ENCODE results near the gene MAP2K5. TPM values are rescaled to one million over a fixed set of nuclear protein-coding genes. Genes with fewer than 3 reads are reported as not detected.

MAP2K5 gene
- total RNA-seq, 1 donor from 2014 or later: 25.0 TPM

- DNase-seq: peak; percentile 53
- Histone ChIP-seq H3K27ac (replicated peaks) (no peak overlapping the region), H3K4me1 (peaks cover 52% of the 10 kb centered on the region), H3K27me3 (ENCODE audit: low read depth) (peaks cover 100% of the 10 kb centered on the region), H3K9me3 (replicated peaks) (peaks cover 8% of the 10 kb centered on the region), H3K4me3 (no peak overlapping the region), H3K36me3 (peaks cover under 1% of the 10 kb centered on the region)
- intact Hi-C loops (cut with micrococcal nuclease): no loop called here
- TF ChIP-seq CTCF (IDR thresholded peaks at IDR 0.05; ENCODE audit: borderline replicate concordance): no peak
These were observed 278.7 kb downstream of the MAP2K5 start for GRCh38 chr15:67820992-67821783.

- Histone ChIP-seq H3K36me3 (no peaks in the 10 kb centered on the region), H3K4me3 (no peak overlapping the region), H3K27me3 (ENCODE audit: low read depth) (peaks cover 100% of the 10 kb centered on the region), H3K4me1 (peaks cover 60% of the 10 kb centered on the region), H3K9me3 (replicated peaks) (peaks cover under 1% of the 10 kb centered on the region), H3K27ac (replicated peaks) (no peak overlapping the region)
- no peak for DNase-seq
- intact Hi-C loops (cut with micrococcal nuclease): no loop called here
- no peak for TF ChIP-seq CTCF (IDR thresholded peaks at IDR 0.05; ENCODE audit: borderline replicate concordance)
These were observed 279.4 kb downstream of the MAP2K5 start for GRCh38 chr15:67821784-67822440.

GRCh38 chr15:67822537-67823313 lies 280.2 kb downstream of the MAP2K5 start:
- no peaks in the 10 kb centered on the region for H3K36me3 ChIP-seq
- H3K4me1 ChIP-seq: peaks cover 68% of the 10 kb centered on the region
- H3K27me3 ChIP-seq (ENCODE audit: low read depth): peaks cover 100% of the 10 kb centered on the region
- no peaks in the 10 kb centered on the region for H3K9me3 ChIP-seq (replicated peaks)
- DNase-seq: no peak
- intact Hi-C loops (cut with micrococcal nuclease): no loop called here
- no peak for TF ChIP-seq CTCF (IDR thresholded peaks at IDR 0.05; ENCODE audit: borderline replicate concordance)
- no peak overlapping the region for H3K27ac ChIP-seq (replicated peaks)
- peak overlapping the region; percentile 43 for H3K4me3 ChIP-seq

GRCh38 chr15:67823314-67824196 lies 281.1 kb downstream of the MAP2K5 start:
- intact Hi-C loops (cut with micrococcal nuclease): no loop called here
- Histone ChIP-seq H3K9me3 (replicated peaks) (no peaks in the 10 kb centered on the region), H3K4me3 (peak overlapping the region; percentile 43), H3K36me3 (no peaks in the 10 kb centered on the region), H3K27me3 (ENCODE audit: low read depth) (peaks cover 100% of the 10 kb centered on the region), H3K4me1 (peaks cover 76% of the 10 kb centered on the region), H3K27ac (replicated peaks) (no peak overlapping the region)
- no peak for TF ChIP-seq CTCF (IDR thresholded peaks at IDR 0.05; ENCODE audit: borderline replicate concordance)
- DNase-seq: no peak

All from left ventricle myocardium inferior (tissue), 1 donor.